ENCODE results near the gene CASP7.
A peak's percentile ranks its signal among the peaks of the same experiment; 100 is the strongest.

GRCh38 chr10:113709221-113709838 lies 29.6 kb downstream of the CASP7 start:
- TF ChIP-seq CTCF (IDR thresholded peaks at IDR 0.05) (no peak), POLR2A (IDR thresholded peaks at IDR 0.05) (no peak), POLR2AphosphoS5 (IDR thresholded peaks at IDR 0.05) (peak in 1 of 3 donors; percentile 35)
